Colon (tissue), 2 donors: Measurements from ENCODE around the gene C16orf95.
"Not testable (repeated sequence)": the region's sequence is repeated elsewhere in the genome, so short reads cannot be mapped to it uniquely, and the experiment has no call there.

ENCODE experiments used
- FAIRE-seq: peaks from 2 replicates; lab custom pipeline; 2012; peaks lifted over from hg19 to GRCh38; lab: Jason Lieb, UNC
- donor health status: control.
- donor health status: control.

The C16orf95 gene

DNA sequence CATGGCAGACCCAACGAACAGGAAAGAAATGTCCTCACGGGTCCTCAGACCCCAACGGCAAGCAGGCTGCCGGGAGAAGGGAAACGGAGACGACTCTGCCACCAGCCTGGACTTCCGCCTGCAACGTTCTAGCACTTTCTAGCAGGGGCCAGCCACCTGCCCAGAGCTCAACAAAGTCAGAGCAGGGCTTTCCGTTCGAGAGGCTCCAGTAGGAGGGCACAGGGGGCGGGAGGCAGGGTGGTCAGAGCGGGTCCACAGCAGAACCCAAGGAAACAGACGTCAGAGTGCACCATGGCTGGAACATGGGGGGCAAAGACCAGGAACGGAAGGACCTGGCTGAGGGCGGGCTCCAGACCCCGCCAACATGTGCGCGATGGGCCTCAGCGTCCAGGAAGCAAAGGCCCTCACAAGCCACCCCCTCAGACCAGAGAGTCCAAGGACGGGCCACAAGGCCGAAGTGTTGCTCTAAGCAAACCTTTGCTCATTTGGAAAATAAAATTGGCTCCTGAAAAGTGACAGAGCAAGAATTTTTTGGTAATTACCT lies 29.4 kb upstream of the C16orf95 start:
- FAIRE-seq = no peak

DNA sequence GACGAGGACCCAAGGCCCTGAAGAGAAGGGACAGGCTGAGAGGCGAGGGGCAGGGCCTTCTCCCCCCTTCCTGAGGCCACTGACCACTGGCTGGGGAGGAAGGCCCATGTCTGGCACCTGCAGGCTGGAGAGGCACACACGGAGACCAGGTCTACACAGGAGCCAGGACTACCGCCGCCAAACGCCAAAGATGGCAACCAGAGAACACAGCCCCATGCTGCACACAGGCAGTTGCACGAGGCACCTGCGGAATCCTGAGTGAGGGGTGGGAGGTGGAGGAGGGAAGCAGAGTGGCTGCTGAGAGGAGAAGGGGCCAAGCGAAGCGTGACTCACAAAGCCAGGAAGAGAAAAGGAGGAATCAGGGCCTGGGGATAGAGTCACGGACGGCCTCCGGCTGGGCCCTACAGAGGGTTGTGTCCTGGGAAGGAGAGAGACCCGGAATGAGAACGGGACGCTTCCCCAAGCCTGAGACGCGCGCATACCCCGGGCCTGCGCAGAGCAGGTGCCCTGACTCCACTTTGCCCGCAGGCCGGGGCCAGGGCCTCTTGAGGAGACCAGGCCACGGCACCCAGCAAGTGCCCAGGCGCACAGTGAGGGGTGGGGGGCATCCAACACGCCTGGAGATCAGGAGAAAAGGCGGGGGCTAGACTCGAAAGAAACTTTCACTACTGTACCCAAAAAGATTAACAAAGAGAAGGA lies 28.7 kb upstream of the C16orf95 start:
- FAIRE-seq = no peak

DNA sequence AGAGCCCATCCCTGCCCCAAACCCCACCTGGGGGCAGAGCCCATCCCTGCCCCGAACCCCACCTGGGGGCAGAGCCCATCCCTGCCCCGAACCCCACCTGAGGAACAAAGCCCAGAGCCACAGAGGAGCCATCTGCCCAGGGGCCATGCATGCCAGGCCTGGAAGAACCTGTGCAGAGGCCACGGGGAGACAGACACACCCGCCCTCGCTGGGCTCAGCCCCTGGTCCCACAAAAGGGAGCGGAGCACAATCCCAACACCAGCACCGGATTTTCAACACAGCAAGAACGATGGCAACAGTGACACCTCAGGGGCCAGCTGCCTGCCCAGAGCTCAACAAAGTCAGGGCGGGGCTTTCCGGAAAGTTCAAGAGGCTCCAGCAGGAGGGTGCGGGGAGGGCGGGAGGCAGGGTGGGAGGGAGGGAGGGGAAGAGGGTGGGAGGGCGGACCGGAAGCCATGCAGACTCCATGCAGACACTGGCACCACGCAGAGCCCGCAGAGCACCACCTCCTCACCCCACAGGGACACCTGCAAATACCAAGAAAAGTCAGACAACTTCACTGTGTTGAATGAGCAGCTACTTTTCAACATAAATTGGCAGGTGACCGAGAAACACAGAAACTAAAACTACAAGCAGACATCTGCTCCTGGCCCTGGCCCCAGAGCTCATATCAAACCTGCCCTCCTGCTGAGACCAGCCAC lies 27.9 kb upstream of the C16orf95 start:
- no peak for FAIRE-seq

DNA sequence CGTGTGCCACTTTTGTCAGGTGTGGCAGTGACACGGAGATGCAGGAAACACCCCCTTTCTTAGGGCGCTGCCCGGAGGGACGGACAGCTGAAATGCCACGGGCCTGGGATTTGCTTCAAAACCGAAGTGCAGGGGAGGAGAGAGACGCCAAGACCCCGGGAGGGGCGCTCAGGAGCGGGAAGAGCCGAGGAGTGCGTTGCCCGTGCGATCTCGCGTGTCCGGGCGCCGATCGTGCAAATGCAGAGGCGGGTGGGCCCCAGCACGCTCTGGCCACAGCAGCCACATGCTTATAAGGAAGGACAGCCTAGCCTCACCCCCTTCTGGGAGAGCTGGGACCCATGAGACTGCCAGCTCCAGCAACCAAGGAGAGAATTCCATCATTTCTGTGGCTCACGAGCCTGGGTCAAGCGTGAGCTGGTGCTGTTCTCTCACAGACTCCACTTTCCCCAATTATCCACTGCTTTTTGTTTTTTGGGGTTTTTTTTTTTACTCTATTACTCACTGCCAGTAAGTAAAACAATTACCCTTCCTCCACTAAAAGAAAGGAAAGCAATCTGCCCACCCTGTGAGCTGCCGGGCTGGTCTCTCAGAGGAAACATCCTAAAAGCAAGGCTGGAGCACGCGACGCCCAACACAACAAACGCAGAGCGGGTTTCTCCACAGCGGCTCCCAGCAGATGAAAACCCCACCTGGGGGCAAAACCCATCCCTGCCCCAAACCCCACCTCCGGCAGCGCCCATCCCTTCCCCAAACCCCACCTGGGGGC lies 27.2 kb upstream of the C16orf95 start:
- no peak for FAIRE-seq

DNA sequence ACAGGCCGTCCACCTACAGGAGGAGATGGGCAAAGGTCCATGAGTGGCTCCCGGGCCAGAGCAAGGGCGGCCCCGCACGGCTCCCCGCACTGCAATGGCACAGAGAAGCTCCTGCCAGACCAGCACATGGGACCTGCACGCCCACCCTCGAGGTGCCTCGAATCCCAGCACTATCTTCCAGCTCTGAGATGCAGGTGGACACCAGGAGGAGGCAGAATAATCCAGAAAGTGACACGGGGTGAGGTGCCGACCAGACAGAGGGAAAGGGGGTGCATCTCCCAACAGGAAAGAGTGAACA lies 26.5 kb upstream of the C16orf95 start:
- FAIRE-seq = no peak

DNA sequence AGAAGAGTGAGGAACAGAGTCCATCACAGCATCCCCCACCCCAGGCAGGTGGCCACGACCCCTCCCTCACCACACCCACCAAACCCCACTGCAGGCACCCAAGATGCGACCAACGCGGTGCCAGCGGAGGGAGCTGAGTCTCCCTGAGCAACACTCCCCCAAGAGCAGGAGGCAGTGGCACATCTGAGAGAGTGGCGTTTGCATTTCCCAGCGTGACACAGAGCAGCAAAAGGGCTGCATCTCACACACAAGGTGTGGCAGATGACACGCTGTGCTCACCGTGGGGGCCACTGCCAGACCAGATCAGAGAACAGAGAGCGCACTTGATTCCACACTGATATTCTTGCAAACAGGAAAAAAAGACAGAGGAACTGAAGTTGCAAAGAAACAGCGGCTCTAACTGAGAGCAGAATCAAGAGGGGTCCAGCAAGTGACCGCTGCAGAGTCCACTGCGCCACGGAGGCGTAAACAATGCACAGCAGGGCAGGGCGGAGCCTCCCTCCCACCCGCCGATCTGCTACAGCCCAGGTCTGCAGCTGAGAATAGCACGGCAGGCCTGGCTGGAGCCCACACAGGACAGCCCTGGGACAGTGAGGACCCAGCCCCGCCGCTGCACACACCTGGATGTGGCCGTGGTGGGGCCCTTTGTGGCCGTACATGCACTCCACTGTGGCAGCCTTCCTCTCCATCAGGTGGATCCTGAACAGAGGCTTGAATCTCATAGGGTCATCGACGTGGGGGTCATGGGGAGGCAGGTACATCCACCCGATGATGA lies 26.0 kb upstream of the C16orf95 start:
- no peak for FAIRE-seq

DNA sequence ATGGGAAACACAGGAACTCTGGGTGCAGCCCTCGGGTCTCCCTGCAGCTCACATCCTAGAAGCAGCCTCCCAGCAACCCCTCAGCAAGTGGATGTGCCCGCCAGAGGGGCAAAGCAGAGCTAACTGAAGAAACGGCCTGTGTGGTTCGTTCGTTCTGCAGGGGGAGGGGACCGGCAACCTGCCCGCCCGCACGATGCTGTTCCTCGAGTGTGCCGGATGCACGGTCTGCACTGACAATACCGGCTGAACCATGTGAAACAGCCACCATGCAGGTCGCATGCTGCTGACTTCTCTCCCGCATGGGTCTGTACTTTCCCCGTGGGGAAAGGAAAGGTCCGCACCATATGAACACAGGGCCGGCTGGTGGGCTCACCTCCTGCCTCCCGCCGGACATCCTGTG lies 25.3 kb upstream of the C16orf95 start:
- no peak for FAIRE-seq

DNA sequence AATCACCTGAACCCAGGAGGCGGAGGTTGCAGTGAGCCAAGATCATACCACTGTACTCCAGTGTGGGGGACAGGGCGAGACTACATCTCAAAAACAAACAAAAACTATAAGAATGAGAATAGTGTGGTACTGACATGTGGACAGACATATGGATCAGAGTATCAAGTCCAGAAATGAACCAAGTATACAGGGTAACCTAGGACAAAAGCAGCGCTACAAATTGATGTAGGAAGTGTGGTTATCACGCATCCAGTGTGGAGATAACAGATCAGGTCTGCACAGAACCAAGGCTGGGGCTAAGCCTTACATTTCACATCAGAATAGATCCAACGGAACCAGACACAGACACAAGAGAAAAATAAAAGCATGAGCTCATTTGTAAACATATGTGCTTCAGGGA lies 23.0 kb upstream of the C16orf95 start:
- FAIRE-seq = no peak

DNA sequence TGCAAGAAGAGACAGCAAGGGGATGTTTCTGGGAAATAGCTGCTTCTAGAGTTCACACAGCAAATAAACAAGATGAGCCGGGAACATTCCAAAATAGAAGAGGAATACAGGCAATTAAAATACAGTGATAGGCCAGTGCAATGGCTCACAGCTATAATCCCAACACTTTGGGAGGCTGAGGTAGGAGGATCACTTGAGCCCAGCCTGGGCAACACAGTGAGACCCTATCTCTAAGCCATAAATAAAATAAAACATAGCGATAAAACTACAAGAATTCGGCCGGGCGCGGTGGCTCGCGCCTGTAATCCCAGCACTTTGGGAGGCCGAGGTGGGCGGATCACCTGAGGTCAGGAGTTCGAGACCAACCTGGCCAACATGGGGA lies 22.5 kb upstream of the C16orf95 start:
- FAIRE-seq = not testable (repeated sequence)

DNA sequence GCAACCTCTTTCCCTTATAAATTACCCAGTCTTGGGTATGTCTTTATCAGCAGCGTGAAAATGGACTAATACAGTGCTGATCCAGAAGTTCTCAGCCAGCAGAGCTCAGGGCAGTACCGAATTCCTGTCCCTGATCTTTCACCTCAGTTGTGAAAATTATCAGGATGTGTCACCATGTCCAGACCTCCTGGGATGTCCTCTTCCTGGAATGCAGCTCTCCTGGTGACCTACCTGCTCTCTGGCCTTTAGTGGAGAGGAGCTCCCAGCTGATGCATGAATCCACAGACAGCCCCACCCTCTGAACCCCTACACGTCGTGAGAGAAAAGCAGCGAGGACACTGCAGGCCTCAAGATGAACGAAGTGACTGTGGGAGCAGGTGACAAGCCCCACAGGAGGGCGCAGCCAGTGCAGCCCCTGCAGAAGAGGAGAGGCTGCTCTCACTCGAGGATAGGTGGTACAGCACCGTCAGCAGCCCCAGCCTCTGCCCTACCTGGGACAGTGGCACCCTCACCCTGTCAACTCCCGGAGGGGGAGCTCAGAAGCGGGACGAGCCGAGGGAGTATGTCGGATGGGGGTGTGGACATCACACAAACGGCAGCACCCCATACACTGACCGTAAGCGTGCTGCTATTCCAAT lies 22.0 kb upstream of the C16orf95 start:
- FAIRE-seq = no peak

DNA sequence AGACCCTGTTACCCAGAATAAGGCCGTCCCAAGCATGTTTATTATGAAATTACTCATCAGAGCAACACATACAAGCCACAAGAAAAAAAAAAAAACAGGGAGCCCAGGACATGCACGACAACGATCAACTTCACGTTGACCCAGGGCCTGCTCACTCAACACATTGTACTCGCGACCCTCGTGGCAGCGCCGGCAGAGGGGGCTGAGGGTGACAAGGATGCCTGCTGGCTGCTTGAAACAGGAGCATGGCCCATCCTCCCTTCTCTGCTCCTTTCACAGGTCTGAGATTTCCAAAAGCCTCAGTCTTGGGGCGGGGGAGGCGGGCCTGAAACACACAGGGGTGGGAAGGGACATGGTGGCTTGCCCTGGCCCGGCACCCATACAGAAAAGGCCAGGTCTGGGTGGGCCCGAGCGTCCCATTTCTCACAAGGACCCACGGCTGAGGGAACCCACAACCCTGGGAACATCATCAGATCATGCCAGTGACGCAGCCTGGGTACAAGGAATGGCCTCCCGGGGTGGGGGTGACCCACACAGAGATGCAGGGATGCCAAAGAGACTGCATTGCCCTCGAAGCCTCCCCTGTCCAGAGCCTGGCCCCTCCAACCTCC lies 21.1 kb upstream of the C16orf95 start:
- no peak for FAIRE-seq

DNA sequence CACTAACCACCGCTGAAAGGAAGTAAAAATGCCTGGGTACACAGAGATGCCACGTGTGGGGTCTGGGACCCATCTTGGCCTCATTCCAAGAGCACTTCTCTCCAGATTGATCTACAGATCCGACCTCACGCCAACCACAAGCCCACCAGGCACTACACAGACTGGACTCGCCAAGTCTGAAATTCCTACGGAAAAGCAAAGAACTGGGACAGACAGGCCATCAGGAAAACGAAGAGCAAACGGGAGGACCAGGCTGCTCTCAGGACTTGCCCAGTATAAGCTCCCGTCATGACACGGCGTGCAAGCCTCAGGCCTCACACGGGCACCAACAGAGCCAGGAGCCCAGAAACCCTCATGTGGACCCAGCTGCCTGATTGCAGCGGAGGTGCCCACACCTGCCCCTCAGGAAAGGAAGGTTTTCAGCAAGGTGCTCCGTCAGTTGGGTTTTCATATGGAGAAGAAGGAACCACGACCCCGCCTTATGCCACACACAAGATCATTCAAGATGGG lies 20.1 kb upstream of the C16orf95 start:
- FAIRE-seq = no peak

DNA sequence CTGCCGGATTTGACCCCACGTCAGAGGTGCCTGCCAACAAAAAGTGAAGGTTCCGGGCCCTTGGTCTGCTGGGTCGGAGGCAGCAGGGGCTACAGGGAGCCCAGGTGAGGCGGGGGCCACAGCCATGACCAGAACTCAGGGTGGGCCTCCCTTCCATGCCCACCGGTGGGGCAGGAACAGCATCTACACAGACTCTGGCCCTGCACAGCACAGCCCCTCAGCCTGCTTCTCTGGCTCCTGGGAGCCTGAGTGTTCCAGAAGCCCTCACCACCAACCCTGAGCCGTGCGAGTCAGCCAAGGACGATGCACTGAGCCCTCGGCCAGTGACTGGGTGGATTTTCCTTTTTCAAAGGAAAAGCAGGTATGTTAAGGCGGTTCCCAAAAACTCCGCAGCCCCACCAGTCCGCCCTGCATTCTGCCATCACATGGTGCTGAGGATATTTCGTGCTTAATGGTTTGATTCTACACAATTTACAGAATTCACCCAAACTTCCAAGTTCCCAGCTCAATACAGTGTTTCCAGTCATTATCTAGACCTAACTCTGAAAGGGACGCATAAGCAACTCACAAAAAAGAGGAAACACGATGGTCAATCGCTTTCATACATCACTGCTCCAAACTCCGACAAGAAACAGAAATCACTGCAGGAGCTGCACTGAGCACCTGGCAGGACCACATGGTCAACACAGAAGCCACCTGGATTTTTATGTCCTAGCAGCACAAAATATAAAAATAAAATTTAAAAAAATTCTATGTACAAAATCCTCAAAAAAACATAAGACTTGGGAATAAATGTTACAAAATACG lies 19.4 kb upstream of the C16orf95 start:
- FAIRE-seq = no peak

DNA sequence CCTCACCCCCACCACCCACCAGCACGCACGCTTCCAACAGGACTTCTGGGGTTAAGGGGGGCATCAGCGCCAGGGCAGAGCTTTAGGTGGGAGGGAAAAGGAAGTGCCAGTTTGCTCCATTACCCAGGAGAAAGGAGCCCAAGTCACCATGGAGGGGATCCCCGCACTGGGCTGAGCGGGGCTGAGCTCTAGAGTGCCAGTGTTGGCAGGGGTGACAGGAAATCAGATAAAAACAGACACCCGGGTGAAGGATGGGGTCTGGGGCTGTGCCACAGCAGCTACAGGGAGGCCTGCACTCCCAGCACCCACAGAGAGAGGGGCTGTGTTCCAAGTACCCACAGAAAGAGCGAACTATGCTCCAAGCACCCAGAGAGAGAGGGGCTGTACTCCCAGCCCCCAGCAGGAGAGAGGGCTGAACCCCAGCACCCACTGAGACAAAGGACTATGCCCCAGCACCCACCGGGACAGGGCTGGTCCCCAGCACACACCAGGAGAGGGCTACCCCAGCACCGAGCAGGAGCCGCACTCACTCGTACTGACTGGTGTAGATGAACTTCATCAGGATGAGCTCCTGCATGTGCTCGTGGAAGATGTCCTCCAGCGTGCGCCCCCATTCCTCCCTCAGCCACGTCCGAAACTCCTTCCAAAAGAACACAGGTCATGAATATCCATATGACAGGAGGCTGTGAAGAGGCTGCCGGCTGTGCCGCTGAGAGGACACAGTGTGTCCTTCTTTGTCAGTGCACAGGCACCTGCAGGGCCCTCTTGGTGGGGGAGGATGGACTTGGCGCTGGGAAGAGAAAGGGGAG lies 18.6 kb upstream of the C16orf95 start:
- no peak for FAIRE-seq

DNA sequence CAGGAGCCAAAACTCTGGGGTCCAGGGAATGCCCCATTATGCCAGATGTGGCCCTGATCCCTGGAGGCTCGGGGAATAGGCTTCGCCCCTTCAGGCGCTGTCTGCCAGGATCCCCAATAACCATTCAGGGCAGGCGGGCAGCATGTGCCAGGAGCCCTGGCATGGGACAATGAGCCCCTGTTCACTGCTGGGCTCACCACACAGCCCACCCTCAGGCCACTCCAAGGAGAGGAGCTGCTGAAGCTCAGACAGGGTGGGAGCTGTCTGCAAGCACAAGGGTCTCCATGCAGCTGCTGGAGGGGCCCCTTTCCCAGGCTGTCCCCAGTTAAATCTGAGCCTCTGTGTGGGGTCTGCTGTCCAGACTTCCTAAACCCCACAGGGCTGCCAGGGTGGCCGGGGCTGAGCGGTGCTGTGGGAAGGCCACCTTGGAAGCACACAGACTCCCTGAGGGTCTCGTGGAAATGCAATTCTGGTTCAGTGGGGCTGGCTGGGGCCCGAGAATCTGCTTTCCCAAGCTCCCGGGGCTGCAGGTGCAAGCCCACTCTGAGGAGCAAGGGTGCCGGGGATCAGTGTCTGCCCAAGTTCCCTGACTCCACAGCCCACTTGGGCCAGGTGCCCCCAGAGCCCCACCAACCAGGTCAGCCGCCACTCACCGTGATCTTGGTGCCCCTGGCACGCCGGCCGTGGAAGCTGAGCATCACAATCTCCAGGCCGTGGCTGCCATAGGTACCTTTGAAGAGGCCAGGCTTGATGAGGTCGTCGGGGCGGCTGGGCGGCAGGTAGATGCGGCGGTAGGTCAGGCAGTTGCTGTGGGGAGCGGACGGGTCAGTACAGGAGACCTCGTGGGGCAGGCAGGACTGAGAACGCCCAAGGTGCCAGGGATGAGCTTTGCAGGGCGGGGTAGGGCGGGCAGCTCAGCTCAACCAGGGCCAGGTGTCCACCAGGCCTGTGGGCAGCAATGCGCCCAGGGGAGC lies 17.7 kb upstream of the C16orf95 start:
- FAIRE-seq = no peak

DNA sequence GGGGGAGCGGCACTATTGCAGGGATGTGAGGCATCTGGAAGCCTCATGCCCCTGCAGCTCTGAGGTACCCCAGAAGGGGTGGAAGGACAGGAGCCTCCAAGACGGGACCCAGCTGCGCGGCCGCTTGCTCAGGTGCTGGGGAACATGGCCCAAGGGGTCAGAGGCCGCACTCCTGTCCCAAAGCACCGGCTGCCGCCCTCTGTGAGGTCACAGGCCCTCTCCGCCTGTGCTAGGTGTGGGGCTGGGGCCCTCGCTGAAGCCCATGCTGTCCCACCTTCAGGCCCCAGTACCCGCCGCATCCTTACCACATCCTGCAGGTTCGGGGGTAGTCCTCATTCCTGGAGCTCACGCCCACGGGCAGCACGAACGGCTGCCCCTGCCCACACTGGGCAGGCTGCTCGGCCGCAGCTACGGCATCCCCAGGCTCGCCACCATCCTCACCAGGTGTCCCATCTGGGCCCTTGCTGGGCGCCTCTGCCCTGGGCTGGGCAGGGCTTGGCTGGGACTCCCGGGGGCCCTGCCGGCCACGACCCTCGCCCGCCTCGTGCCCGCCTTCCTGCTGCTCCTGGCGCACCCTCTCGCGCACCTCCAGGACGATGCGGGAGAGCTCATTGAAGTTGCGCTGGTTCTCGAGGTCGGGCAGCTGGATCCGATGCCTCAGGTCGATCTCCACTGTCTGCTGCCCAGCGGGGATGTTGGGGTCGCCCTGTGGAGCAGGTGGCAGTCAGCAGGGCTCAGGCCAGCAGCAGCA lies 16.6 kb upstream of the C16orf95 start:
- FAIRE-seq = no peak

DNA sequence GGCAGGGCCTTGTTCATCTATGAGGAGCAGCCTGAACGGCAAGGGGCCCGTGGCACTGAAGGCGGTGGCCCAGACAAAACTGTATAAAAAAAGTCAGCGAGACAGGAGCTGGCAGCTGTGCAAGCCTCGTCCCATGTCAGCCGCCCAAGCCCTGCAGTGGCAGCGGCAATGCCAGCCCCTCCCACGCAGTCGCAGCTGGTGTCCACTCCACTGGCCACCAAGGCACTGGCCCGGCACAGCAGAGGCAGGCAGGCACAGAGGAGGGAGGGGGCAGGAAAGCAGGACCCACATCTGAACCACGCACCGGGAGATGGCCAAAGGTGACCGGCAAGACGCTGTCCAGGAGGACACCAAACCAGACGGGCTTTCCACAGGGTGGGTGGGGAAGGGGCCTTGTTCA lies 15.9 kb upstream of the C16orf95 start:
- FAIRE-seq = no peak

DNA sequence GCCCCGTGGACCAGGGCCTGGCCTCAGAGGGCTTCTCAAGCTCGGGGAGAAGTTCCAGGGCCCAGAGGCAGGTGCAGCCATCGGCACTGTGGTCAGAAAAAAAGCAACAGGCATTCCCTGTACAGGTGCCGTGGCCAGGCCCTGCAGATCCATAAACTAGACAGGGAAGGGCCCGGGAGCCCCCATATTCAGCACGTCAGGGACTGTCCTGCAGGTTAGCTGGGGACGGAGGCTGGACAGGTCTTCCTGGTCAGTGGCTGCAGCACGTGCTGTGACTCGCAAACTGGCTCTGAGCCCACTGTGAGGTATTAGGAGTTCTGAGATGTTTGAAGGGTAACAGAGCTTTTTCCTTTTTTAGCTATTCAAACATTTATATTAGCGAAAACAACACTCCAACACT lies 15.0 kb upstream of the C16orf95 start:
- no peak for FAIRE-seq
